Astrocyte (in vitro differentiated cells and primary cell): ENCODE measurements around the gene DHX58.

Source experiments
- CTCF ChIP-seq: IDR thresholded peaks from 2 replicates; pipeline ENCODE4 v1.5.1; 2011; ENCODE audit warnings: low read depth, mild to moderate bottlenecking, inconsistent platforms, low read length, moderate library complexity; ENCODE audit not compliant: insufficient read depth
- EZH2 ChIP-seq: IDR thresholded peaks from 2 replicates; pipeline ENCODE4 v1.6.1; 2012; ENCODE audit warnings: mild to moderate bottlenecking, low read length, inconsistent platforms; ENCODE audit not compliant: insufficient read depth

- no peak for TF ChIP-seq CTCF
- no peak for TF ChIP-seq EZH2
These were observed 5.4 kb downstream of the DHX58 start for GRCh38 chr17:42107124-42107523.
